AG09319 (cell line): ENCODE results near the gene HOTAIR.

Experiments
- DNase-seq: peaks from one replicate; pipeline ENCODE4 v3.0.0-alpha.2; 2010; ENCODE audit warnings: low read depth; ENCODE audit errors: extremely low read depth
- CTCF ChIP-seq: IDR thresholded peaks from 2 replicates; pipeline ENCODE4 v1.5.1; 2011; ENCODE audit warnings: low read depth, mild to moderate bottlenecking, inconsistent platforms, low read length, moderate library complexity

Gene HOTAIR

GRCh38 chr12:53992377-53992889 lies 17.7 kb upstream of the HOTAIR start:
- no peak for DNase-seq
- no peak for TF ChIP-seq CTCF

GRCh38 chr12:53991077-53991460 lies 16.3 kb upstream of the HOTAIR start:
- TF ChIP-seq CTCF = no peak
- DNase-seq = no peak

GRCh38 chr12:53990311-53991076 lies 15.7 kb upstream of the HOTAIR start:
- no peak for TF ChIP-seq CTCF
- no peak for DNase-seq

GRCh38 chr12:53989227-53990113 lies 14.7 kb upstream of the HOTAIR start:
- TF ChIP-seq CTCF = peak; percentile 50
- peak; percentile 7 for DNase-seq

GRCh38 chr12:53988541-53989226 lies 13.9 kb upstream of the HOTAIR start:
- no peak for TF ChIP-seq CTCF

GRCh38 chr12:53987787-53988230 lies 13.1 kb upstream of the HOTAIR start:
- DNase-seq = no peak
- no peak for TF ChIP-seq CTCF

More at GRCh38 chr12:53988541-53989226, 13.9 kb upstream of the HOTAIR start:
- DNase-seq = no peak
